Measurements from ENCODE around the gene RIN2.
"Not testable (repeated sequence)": the region's sequence is repeated elsewhere in the genome, so short reads cannot be mapped to it uniquely, and the experiment has no call there.

RIN2 gene

GRCh38 chr20:19789009-19789408, 31.0 kb downstream of the RIN2 start:
- no peak for DNase-seq

- no peak for DNase-seq
Observed at GRCh38 chr20:19789446-19789845, 31.4 kb downstream of the RIN2 start.

GRCh38 chr20:19791887-19792286, 33.8 kb downstream of the RIN2 start:
- DNase-seq: no peak

GRCh38 chr20:19793716-19794115, 35.7 kb downstream of the RIN2 start:
- no peak for DNase-seq

GRCh38 chr20:19794941-19795340, 36.9 kb downstream of the RIN2 start:
- no peak for DNase-seq

GRCh38 chr20:19799325-19799724, 41.3 kb downstream of the RIN2 start:
- no peak for DNase-seq

GRCh38 chr20:19802099-19802491, 44.0 kb downstream of the RIN2 start:
- DNase-seq: no peak

GRCh38 chr20:19802492-19803158, 44.6 kb downstream of the RIN2 start:
- DNase-seq: no peak

- not testable (repeated sequence) for DNase-seq
Observed at GRCh38 chr20:19806276-19806675, 48.2 kb downstream of the RIN2 start.

- DNase-seq: no peak
Observed at GRCh38 chr20:19806806-19807190, 48.7 kb downstream of the RIN2 start.

- peak; percentile 24 to 25 for DNase-seq
Observed at GRCh38 chr20:19807191-19807945, 49.3 kb downstream of the RIN2 start.

Data from inflammatory macrophage (primary cell).